COR-L47 (cell line): ENCODE measurements around the gene CPLX4.
A peak's percentile ranks its signal among the peaks of the same experiment; 100 is the strongest.

Experiments
- DNase-seq: peaks from one replicate; lab custom pipeline; 2025; lab: John Stamatoyannopoulos, UW

CPLX4 gene, protein sequence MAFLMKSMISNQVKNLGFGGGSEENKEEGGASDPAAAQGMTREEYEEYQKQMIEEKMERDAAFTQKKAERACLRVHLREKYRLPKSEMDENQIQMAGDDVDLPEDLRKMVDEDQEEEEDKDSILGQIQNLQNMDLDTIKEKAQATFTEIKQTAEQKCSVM

GRCh38 chr18:59318460-59319050 is at the start of gene CPLX4:
CPLX4 (minus strand) TSS chr18:59318649; CDS start chr18:59318462, 187 bp downstream.
- no peak for DNase-seq

DNA sequence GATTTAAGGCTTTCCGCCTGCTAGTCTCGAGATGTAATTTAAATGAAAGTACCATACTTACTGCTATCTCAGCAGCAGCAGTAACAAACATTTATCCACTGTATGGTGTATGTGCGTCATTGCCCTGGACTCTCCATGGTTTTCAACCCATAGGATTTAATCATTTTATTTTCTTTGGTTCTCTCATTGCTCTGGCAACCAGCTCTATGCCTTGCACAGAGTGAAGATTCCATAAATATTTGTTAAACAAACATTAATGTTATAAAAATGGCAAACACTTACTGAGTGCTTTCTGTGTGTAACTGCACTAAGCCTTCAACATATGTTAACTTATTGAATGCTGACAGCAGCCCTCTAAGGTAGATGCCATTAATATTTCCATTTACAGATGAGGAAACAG is 41.9 kb upstream of the CPLX4 start:
- no peak for DNase-seq

DNA sequence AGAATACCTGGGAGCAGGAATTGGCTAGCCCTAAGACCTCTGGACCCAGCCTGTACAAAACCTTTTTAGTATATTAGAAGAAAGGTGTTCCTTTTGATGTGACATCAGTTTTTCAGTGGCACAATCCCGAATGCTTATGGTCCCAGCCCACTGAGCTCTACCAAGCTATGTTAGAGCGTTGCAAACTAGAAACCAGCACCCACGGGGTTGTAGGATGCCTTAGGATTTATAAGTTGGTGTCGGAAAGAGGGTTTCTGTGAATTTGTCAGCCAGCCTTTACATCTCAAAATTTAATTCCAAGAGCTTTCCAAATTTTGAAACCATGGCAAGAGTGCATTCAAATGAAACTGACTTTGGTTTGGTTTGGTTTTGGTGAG is 41.1 kb upstream of the CPLX4 start:
- DNase-seq: no peak

- DNase-seq: peak; percentile 98
These were observed 40.5 kb upstream of the CPLX4 start, which contains the start of gene LMAN1 for GRCh38 chr18:59358712-59359575. LMAN1 (minus strand) TSS chr18:59359265; CDS start chr18:59359244, 21 bp downstream.

GRCh38 chr18:59358414-59358711 is 39.9 kb upstream of the CPLX4 start:
- no peak for DNase-seq

DNA sequence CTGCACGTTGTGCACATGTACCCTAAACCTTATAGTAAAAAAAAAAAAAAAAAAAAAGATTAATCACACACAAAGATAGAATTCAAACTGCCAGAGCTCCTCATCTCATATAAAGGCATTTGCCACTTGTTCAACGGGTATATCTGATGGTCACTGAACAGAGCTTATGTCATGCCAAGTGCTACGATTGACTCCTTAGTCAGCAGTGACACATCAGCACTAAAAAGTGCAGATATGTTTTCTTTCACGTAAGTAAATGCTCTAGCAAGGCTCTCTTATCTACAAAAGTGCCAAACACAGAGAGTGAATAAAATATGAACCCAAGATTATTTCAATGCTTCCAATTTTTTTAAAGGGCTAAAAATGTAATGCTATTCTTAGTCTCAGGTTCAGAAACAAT is 39.5 kb upstream of the CPLX4 start:
- DNase-seq: no peak

DNA sequence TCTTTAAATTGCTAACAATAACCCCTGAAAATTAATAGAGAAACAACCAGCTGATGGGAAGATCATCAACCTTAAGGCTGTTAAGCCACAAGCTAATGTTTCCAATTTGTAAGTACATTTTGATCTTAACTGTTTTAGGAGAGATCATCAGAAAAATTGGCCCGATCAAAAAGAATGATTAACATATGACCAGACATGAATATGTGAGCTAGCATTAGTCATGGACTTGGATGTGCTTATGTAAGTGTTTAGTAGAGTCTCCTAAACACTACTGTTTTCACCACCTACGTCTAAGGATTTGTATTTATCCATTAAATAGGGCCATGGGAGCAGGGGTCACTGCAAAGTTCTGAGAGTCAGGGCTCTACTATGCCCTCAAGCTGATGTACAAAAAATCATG is 36.3 kb upstream of the CPLX4 start:
- DNase-seq: no peak

- DNase-seq: no peak
These were observed 34.7 kb upstream of the CPLX4 start for GRCh38 chr18:59353079-59353680.

DNA sequence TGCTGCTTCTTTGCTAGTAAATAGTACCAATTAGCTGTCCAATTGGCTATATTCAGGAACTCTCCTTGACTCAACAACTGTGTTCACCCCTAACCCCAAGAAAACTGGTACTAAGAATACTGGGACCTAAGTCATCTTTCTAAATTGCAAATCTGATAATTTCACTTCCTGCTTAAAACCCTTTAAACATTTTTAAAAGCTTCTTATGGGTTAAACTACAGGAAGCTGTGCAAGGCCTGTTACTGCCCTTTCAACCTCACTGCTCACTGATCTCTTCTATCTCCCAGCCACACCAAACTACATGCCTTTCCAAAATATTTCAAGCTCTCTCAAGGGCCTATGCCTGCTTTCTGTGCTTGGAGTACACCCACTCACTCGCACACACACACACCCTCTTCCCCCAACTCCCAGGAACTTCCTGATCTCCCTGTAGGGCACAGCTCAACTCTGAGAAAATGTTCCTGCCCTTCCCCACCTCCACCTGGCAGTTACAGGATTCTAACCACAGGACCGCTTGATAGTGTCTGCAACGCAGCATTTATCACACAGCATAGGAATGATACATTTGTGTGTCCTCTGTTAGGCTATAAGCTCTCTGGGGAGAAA is 33.9 kb upstream of the CPLX4 start:
- no peak for DNase-seq

GRCh38 chr18:59345556-59345955 is 27.1 kb upstream of the CPLX4 start:
- no peak for DNase-seq

GRCh38 chr18:59344996-59345395 is 26.5 kb upstream of the CPLX4 start:
- DNase-seq: no peak

- DNase-seq: no peak
These were observed 25.5 kb upstream of the CPLX4 start for GRCh38 chr18:59343926-59344325.

DNA sequence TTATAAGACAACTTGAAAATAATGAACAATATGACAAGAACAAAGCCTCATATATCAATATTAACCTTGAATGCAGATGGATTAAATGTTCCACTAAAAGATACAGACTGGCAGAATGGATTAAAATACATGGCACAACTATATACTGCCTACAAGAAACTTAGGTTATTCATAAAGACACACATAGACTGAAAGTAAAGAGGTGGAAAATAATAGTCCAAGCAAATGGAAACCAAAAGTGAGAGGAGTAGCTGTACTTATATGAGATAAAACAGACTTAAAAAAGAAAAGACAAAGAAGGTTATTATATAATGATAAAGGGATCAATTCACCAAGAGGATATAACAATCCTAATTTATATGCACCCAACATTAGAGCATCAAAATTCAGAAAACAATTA is 22.4 kb upstream of the CPLX4 start:
- no peak for DNase-seq

DNA sequence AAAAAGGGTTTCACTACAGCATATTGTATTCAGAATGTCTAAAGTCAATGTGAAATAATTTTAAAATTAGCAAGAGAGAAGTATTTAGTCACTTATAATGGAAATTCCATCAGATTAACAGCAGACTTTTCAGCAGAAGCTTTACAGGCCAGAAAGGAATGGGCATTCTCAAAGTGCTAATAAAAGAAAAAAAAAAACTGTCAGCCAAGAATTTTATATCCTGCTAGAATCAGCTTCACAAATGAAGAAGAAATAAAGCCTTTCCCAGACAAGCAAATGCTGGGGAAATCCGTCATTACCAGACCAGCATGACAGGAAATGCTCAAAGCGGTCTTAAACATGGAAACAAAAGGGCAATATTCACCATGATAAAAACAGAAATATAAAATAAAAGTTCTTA is 21.9 kb upstream of the CPLX4 start:
- DNase-seq: no peak

DNA sequence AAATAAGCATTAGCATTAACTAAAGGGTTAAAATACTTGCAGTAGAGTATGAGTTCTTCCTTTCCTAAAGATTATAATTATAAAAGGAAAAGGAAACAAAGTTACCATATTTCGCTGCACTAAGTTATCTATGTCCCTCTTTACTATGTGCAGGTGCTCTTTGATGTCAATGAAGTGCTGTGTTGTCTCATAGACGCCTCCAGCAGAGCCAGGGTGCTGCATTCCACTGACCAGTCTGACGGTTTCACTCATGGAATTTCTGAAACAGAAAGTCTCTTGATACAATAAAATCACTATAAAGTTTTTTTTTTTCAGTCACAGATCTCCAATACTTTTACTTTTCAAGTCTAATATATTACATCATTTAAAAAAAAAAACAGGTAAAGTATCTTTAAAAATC is 14.5 kb upstream of the CPLX4 start:
- no peak for DNase-seq

GRCh38 chr18:59328683-59329082 is 10.2 kb upstream of the CPLX4 start:
- DNase-seq: no peak

- DNase-seq: no peak
These were observed 7.5 kb upstream of the CPLX4 start for GRCh38 chr18:59325965-59326364.

DNA sequence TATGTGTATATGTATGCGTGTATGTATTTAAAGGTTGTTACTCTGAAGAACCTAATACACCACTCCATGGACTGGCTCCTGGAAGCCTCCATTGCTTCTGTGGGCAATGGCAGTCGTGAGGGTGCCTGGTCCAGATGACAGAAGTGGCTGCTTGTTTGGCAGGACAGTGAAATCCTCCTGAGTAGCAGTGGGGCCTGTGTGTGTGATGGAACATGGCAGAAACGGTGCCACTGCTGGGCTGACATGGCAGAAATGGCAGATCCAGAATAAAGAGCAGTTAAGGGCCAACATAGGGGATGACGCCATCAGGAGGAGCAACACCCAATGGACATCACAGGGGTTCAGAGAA is 6.1 kb upstream of the CPLX4 start:
- no peak for DNase-seq

- DNase-seq: no peak
These were observed 5.6 kb upstream of the CPLX4 start for GRCh38 chr18:59323931-59324622.

DNA sequence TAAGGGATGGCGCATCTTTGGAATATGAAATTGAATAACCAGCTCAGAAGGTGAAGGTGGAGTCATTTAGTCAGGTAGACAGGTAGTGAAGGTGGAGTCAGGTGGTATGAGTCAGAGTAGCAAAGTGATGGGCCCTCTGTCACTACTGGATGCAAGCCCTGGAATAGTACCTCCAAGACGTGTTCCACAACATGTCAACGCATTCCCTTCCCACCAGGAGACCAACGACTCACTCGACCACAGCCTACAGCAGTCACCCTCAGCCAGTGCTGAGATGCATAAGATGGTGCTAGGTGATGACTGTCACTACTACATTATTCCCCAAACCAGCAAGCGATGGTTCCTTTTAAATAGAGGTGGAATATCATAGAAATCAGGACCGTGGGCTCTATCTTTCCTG is 6.8 kb downstream of the CPLX4 start:
- DNase-seq: no peak

DNA sequence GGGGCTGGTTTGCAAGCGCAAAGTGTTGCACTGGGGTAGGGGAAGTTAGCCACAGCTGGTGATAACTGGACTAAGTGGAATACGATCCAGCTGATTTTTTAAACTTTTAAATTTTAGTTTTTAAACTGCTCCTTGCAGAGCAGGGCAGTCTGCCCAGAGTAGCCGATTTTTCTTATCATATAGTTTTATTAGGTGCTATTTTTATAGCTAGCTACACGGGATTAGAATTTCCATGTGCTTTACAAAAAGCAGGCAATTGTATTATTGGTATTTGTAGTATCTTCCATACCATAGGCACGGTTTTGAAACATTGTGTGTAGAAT is 9.6 kb downstream of the CPLX4 start:
- DNase-seq: no peak

GRCh38 chr18:59308248-59308937 is 10.1 kb downstream of the CPLX4 start:
- peak; percentile 85 for DNase-seq
